ENCODE data around the gene RFESD.
"Not testable (repeated sequence)": the region's sequence is repeated elsewhere in the genome, so short reads cannot be mapped to it uniquely, and the experiment has no call there.

RFESD gene

GRCh38 chr5:95628933-95629332 is 17.6 kb upstream of the RFESD start:
- DNase-seq (ENCODE audit: low read depth in 3 of 3): no peak

GRCh38 chr5:95630394-95630917 is 16.1 kb upstream of the RFESD start:
- no peak for DNase-seq (ENCODE audit: low read depth in 3 of 3)

- DNase-seq (ENCODE audit: low read depth in 3 of 3): no peak
These were observed 15.2 kb upstream of the RFESD start for GRCh38 chr5:95631255-95631958.

GRCh38 chr5:95631991-95632675 is 14.4 kb upstream of the RFESD start:
- DNase-seq (ENCODE audit: low read depth in 3 of 3): peak; percentile 43 to 72 (median 61)

GRCh38 chr5:95632942-95633341 is 13.6 kb upstream of the RFESD start:
- DNase-seq (ENCODE audit: low read depth in 3 of 3): not testable (repeated sequence)

- DNase-seq (ENCODE audit: low read depth in 3 of 3): no peak
These were observed 12.9 kb upstream of the RFESD start for GRCh38 chr5:95633671-95634070.

- no peak for DNase-seq (ENCODE audit: low read depth in 3 of 3)
These were observed 12.5 kb upstream of the RFESD start for GRCh38 chr5:95634081-95634480.

- DNase-seq (ENCODE audit: low read depth in 3 of 3): no peak
These were observed 7.9 kb upstream of the RFESD start for GRCh38 chr5:95638632-95639031.

GRCh38 chr5:95641741-95642220 is 4.8 kb upstream of the RFESD start:
- no peak for DNase-seq (ENCODE audit: low read depth in 3 of 3)

- DNase-seq (ENCODE audit: low read depth in 3 of 3): no peak
These were observed 3.4 kb upstream of the RFESD start for GRCh38 chr5:95643152-95643551.

GRCh38 chr5:95644351-95645042 is 2.1 kb upstream of the RFESD start:
- DNase-seq (ENCODE audit: low read depth in 3 of 3): peak in 1 of 3 donors; percentile 35

GRCh38 chr5:95646226-95646568 is 380 bp upstream of the RFESD start:
- DNase-seq (ENCODE audit: low read depth in 3 of 3): not testable (repeated sequence)

- no peak for DNase-seq (ENCODE audit: low read depth in 3 of 3)
These were observed 1.6 kb downstream of the RFESD start for GRCh38 chr5:95647886-95648860.

GRCh38 chr5:95649274-95649673 is 2.7 kb downstream of the RFESD start:
- no peak for DNase-seq (ENCODE audit: low read depth in 3 of 3)

- DNase-seq (ENCODE audit: low read depth in 3 of 3): no peak
These were observed 3.5 kb downstream of the RFESD start for GRCh38 chr5:95649842-95650620.

- DNase-seq (ENCODE audit: low read depth in 3 of 3): no peak
These were observed 6.3 kb downstream of the RFESD start for GRCh38 chr5:95652849-95653248.

- DNase-seq (ENCODE audit: low read depth in 3 of 3): no peak
These were observed 7.6 kb downstream of the RFESD start for GRCh38 chr5:95654196-95654595.

GRCh38 chr5:95655575-95655974 is 9.0 kb downstream of the RFESD start:
- DNase-seq (ENCODE audit: low read depth in 3 of 3): no peak

GRCh38 chr5:95660060-95660459 is 13.5 kb downstream of the RFESD start:
- no peak for DNase-seq (ENCODE audit: low read depth in 3 of 3)

GRCh38 chr5:95662946-95663345 is 16.4 kb downstream of the RFESD start:
- DNase-seq (ENCODE audit: low read depth in 3 of 3): no peak
